WI38 (cell line): ENCODE results near the gene SEC14L2.

Source experiments
- H3K4me3 ChIP-seq: 2 replicates; pipeline ENCODE4 v1.5.1; 2011; ENCODE audit warnings: low read depth, mild to moderate bottlenecking, control low read depth, low read length
- CTCF ChIP-seq: IDR thresholded peaks from 2 replicates; pipeline ENCODE4 v1.5.1; 2012; ENCODE audit warnings: low read depth, mild to moderate bottlenecking, control low read depth, low read length

Gene SEC14L2

DNA sequence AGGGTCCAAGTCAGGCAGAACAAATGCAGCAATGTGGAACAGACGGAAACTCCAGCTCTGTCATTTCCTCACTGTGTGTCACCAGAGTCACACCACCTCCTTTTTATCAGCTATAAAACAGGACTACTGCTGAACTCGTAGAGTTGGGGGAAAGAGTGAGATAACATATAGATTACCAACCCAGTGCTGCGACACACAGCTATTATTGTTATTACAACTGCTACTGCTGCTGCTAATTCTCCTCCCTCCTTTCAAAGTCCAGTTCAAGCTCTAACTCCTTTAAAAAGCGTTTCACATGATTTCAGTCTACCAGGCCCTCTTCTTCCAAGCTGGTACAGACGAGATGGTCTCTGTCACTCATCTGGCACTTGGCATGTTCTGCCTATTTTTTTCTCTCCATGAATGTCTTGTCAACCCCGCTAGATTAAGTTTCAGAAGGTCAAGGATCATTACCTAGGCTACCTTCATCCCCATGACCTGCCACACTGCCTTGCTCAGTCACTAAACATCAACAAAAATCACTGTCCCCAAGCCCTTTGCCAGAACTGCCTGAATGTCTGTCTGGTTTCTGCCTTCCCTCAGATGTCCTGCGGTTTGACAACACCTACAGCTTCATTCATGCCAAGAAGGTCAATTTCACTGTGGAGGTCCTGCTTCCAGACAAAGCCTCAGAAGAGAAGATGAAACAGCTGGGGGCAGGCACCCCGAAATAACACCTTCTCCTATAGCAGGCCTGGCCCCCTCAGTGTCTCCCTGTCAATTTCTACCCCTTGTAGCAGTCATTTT, 25.1 kb downstream of the SEC14L2 start:
- peak overlapping the region; percentile 62; the same call in 1 of the 2 replicates for H3K4me3 ChIP-seq
- no peak for TF ChIP-seq CTCF

GRCh38 chr22:30422481-30423300, 25.9 kb downstream of the SEC14L2 start:
- H3K4me3 ChIP-seq, result peak overlapping the region; percentile 62
- no peak for TF ChIP-seq CTCF

DNA sequence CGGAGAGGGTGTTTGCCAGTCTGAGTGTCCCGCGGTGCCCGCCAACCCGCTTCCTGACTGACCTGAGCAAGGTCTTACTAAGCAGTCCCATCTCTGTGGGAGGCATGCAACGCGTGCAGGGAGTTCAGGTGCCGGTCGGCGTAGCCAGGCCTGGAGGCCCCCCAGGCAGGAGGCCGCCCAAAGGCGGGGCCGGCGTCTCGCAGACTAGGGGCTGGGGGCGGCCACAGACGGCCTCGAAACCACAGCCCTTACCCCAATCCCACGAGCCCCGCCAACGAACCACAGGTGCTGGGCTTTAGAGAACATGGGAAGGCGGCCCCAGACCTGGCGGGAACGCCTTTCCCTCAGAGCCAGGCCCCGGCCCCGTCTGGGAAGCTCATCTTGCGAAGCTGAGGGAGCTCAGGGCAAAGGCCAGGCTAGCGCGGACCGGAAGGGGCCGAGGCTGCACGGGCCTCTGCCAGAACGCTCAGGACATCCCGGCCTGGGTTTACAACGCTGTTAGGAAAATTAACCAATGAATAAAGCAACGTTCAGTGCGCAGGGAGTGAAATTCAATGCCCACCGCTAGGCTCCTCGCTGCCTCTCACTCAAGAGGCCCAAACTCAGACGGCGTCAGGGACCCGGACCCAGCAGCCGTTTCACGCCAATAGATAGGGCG, 26.6 kb downstream of the SEC14L2 start:
- TF ChIP-seq CTCF, result no peak
- H3K4me3 ChIP-seq, result peak overlapping the region; percentile 62

DNA sequence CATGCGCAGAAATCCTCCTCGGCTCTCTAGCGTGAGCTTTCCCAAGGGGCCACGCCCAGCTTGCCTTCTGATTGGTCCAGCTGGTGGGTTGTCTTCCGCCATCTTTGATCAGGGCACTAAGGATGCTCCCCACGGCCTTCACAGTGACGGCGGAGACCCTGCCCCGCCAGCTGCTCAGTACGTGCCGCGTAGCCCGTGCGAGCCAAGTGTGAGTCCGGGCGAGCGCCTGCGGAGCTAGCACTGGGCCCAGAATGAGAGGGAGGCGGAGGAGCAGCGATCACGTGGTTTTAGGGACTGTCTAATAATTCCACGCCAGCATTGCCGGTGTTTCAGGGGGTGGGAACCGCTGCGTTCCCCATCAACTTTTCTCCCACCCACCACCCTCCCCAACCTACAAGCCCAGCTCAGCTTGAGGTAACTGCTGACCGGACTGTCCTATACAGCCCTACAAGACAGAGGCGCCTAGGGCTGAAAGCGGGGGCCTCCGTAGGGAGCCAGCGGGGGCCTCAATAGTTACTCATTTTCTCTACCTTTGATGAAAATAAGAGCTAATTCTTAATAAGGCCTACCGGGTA, 27.2 kb downstream of the SEC14L2 start:
- peak overlapping the region; percentile 62 for H3K4me3 ChIP-seq
- no peak for TF ChIP-seq CTCF

GRCh38 chr22:30424534-30425326, 27.9 kb downstream of the SEC14L2 start:
- H3K4me3 ChIP-seq, result peak overlapping the region; percentile 77
- TF ChIP-seq CTCF, result no peak

DNA sequence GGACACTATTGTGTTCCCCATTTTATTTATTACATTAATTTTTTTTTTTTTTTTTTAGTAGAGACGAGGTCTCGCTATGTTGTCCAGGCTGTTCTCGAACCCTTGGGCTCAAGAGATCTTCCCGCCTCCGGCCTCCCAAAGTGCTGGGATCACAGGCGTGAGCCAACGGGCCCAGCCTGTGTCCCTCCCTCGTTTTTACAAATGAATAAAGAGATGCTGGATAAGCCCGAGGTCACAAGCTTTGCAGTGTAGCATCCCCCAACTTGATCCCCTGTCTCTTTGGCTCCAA, 28.5 kb downstream of the SEC14L2 start:
- peak overlapping the region; percentile 77 for H3K4me3 ChIP-seq
- TF ChIP-seq CTCF, result no peak
